Measurements from ENCODE around the gene SPARC.

The SPARC gene

DNA sequence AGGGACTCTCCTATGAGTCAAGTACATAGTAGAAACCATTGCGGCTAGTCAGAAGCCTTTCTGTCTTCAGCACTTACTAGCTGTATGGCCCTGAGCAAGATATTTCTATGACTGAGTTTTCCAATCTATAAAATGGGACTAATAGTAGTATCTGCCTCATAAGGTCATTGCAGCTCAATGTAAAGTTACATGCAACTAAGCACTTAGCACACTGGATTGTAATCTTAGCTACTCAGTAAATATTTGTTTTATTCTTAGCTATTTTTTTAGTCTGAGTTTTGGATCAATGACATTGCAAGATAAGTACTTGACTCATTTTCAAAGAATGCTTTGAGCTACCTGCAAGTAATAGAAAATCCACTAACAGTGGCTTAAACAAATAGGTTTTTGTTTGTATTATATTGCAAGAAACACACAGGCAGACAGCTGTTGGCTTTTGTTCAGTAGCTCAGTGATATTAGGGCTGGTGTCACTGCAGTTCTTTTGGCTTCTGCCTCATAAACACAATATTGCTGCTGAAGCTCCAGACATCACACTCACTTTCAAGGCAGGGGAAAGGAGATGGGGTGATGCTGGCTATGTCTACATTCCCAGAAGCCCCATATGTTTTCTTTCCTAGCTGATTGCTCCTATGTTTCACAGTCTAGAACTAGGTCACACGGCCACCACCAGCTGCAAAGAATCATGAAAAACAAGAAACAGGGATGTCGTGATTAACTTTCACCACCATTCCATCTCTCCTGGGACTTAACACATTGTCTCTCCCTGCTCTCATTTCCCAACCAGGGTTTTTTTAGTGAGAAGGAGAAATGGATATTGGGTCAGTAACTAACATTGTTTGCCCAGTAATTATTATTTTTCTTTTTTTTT lies 68.6 kb downstream of the SPARC start:
- H3K9me3 ChIP-seq (ENCODE audit: control insufficient read depth, low read length), result no peaks in the 10 kb centered on the region
- peaks cover 24% of the 10 kb centered on the region for H3K4me1 ChIP-seq (ENCODE audit: control insufficient read depth, insufficient read depth, low read length)
- H3K27ac ChIP-seq (ENCODE audit: insufficient read depth, low read depth, low read length, poor library complexity, severe bottlenecking), result no peak overlapping the region
- 88 to 92% methylated on average over 3 of the region's 3 CpGs for WGBS, 2 experiments
- H3K4me3 ChIP-seq (ENCODE audit: insufficient read depth, low read depth, low read length), result no peak overlapping the region
- H3K27me3 ChIP-seq (ENCODE audit: control insufficient read depth, insufficient read depth, low read length, poor library complexity, severe bottlenecking), result no peaks in the 10 kb centered on the region
- H3K36me3 ChIP-seq (ENCODE audit: control insufficient read depth, insufficient read depth, low read length), result no peaks in the 10 kb centered on the region

DNA sequence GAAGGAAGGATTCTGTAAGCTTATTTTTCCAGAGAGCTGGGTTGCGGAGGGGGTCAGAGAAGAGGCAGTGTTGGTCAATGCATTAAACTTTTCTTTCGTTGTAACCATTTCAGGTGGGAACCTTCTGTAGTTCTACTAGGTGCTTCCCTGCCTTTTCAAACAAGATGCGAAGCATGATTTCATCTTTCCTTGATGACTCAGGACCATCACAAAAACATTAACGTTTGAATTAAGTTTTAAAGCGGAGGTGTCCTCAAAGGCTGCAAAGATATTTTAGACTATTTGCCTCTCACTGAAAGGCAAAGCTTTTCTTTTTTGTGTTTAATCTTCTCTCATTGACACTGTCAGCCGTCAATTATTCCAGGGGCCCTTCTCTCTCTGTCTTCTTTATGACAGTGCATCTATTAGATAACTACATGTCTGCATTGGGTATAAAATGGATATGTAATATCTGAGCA lies 69.3 kb downstream of the SPARC start:
- Histone ChIP-seq H3K27me3 (ENCODE audit: control insufficient read depth, insufficient read depth, low read length, poor library complexity, severe bottlenecking) (no peaks in the 10 kb centered on the region), H3K27ac (ENCODE audit: insufficient read depth, low read depth, low read length, poor library complexity, severe bottlenecking) (no peak overlapping the region), H3K4me1 (ENCODE audit: control insufficient read depth, insufficient read depth, low read length) (peaks cover 24% of the 10 kb centered on the region), H3K36me3 (ENCODE audit: control insufficient read depth, insufficient read depth, low read length) (no peaks in the 10 kb centered on the region), H3K4me3 (ENCODE audit: insufficient read depth, low read depth, low read length) (no peak overlapping the region), H3K9me3 (ENCODE audit: control insufficient read depth, low read length) (no peaks in the 10 kb centered on the region)
- 90 to 92% methylated on average over 6 of the region's 6 CpGs for WGBS, 2 experiments

DNA sequence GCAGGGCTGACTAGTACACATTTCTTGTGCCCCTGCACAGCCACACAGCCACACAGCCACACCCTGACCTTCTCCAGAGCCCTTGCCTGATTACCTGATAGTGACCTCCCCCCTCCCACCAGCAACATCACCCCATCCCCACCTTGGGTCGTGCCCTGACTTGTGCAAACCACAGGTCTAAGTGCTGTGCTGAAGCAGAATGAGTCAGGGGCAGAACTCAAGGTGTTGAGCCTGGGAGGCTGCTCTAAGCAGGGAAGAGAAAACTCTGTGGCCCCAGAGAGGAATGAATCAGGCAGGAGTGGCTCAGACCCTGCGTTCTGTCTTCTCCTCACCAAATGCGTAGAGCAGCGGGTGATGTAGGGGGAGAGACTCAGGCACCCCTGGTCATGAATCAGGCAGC lies 71.3 kb downstream of the SPARC start:
- no peaks in the 10 kb centered on the region for H3K36me3 ChIP-seq (ENCODE audit: control insufficient read depth, insufficient read depth, low read length)
- WGBS, 2 experiments, result 68 to 89% methylated on average over 4 of the region's 4 CpGs
- no peak overlapping the region for H3K4me3 ChIP-seq (ENCODE audit: insufficient read depth, low read depth, low read length)
- H3K9me3 ChIP-seq (ENCODE audit: control insufficient read depth, low read length), result no peaks in the 10 kb centered on the region
- H3K27me3 ChIP-seq (ENCODE audit: control insufficient read depth, insufficient read depth, low read length, poor library complexity, severe bottlenecking), result no peaks in the 10 kb centered on the region
- no peak overlapping the region for H3K27ac ChIP-seq (ENCODE audit: insufficient read depth, low read depth, low read length, poor library complexity, severe bottlenecking)
- H3K4me1 ChIP-seq (ENCODE audit: control insufficient read depth, insufficient read depth, low read length), result peaks cover 16% of the 10 kb centered on the region

DNA sequence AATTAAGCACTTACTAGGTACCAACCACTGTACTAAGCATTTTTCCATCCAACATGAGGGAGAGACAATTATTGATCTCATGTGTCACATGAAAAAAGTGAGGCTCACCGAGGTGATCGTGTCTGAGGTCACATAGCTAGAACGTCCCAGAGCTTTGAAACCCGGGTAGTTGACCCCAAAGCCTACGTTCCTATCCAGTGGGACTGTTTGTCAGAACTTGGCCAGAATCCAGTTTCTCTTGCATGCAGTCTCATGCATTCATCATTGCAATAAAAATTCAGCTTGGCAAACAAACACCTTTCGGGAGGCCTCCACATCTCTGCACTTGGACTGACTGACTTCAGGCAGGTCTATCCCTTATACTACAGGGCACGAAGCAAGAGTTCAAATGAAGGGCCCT lies 72.2 kb downstream of the SPARC start:
- peaks cover 7% of the 10 kb centered on the region for H3K4me1 ChIP-seq (ENCODE audit: control insufficient read depth, insufficient read depth, low read length)
- WGBS, 2 experiments, result 93% methylated on average over 7 of the region's 7 CpGs
- no peak overlapping the region for H3K27ac ChIP-seq (ENCODE audit: insufficient read depth, low read depth, low read length, poor library complexity, severe bottlenecking)
- H3K36me3 ChIP-seq (ENCODE audit: control insufficient read depth, insufficient read depth, low read length), result no peaks in the 10 kb centered on the region
- H3K9me3 ChIP-seq (ENCODE audit: control insufficient read depth, low read length), result no peaks in the 10 kb centered on the region
- no peak overlapping the region for H3K4me3 ChIP-seq (ENCODE audit: insufficient read depth, low read depth, low read length)
- H3K27me3 ChIP-seq (ENCODE audit: control insufficient read depth, insufficient read depth, low read length, poor library complexity, severe bottlenecking), result no peaks in the 10 kb centered on the region

DNA sequence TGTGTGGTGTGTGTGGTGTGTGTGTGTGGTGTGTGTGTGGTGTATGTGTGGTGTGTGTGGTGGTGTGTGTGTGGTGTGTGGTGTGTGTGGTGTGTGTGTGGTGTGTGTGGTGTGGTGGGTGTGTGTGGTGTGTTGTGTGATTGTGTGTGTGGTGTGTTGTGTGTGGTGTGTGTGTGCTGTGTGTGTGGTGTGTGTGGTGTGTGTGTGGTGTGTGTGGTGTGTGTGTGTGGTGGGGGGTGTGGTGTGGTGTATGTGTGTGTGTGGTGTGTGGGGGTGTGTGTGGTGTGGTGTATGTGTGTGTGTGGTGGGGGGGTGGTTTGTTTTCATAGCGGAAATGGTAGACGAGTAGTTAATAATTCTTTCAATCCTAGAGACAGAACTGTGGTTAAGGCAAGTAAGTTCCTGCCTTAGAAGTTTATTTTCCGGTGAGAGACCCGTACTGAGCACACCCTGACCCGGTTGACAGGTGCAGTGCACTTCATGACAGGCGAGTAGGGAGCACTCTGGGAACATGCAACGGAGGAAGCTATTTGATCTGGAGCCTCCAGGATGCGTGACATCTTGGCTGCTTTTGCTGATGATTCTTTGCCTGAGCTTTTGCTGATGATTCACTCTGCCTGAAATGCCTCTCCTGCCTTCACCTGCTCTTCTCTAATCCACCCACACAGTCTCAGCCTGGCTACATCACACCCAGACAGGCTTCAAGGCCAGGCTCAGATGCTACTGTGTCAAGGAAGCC lies 73.9 kb downstream of the SPARC start:
- 93 to 94% methylated on average over 8 of the region's 8 CpGs for WGBS, 2 experiments
- no peaks in the 10 kb centered on the region for H3K4me1 ChIP-seq (ENCODE audit: control insufficient read depth, insufficient read depth, low read length)
- H3K36me3 ChIP-seq (ENCODE audit: control insufficient read depth, insufficient read depth, low read length), result no peaks in the 10 kb centered on the region
- no peak overlapping the region for H3K4me3 ChIP-seq (ENCODE audit: insufficient read depth, low read depth, low read length)
- H3K27ac ChIP-seq (ENCODE audit: insufficient read depth, low read depth, low read length, poor library complexity, severe bottlenecking), result no peak overlapping the region
- no peaks in the 10 kb centered on the region for H3K9me3 ChIP-seq (ENCODE audit: control insufficient read depth, low read length)
- no peaks in the 10 kb centered on the region for H3K27me3 ChIP-seq (ENCODE audit: control insufficient read depth, insufficient read depth, low read length, poor library complexity, severe bottlenecking)

DNA sequence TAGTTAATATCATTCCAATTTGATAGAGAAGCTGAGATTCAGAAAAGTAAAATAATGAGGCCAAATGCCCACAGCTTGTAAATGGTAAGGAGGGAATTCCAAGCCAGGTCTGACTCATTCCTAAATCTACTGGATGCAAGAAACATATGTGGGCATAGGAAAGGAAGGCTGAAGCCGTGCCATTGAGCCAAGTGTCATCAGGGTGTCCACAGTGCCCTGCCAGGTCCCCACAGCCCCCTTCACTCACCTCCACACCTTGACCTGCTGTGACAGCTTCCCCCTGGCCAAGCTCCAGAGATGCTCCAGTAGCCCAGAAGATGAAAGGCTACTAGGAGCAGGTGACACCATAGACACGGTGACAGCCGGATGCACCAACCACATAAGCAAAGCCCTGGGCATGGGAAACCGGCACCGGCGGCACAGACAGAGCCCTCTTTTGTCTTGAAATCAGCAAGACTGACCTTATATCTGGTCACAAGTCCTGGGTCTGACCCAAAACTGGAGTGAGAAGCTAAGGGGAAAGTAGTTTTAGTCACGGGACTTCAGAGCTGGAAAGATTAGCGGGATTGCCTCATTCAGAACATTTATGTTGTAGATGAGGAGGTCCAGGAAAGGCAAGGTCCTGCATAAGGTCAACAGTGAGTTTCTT lies 75.5 kb downstream of the SPARC start:
- H3K36me3 ChIP-seq (ENCODE audit: control insufficient read depth, insufficient read depth, low read length), result no peaks in the 10 kb centered on the region
- no peak overlapping the region for H3K4me3 ChIP-seq (ENCODE audit: insufficient read depth, low read depth, low read length)
- no peaks in the 10 kb centered on the region for H3K4me1 ChIP-seq (ENCODE audit: control insufficient read depth, insufficient read depth, low read length)
- H3K27me3 ChIP-seq (ENCODE audit: control insufficient read depth, insufficient read depth, low read length, poor library complexity, severe bottlenecking), result no peaks in the 10 kb centered on the region
- no peaks in the 10 kb centered on the region for H3K9me3 ChIP-seq (ENCODE audit: control insufficient read depth, low read length)
- H3K27ac ChIP-seq (ENCODE audit: insufficient read depth, low read depth, low read length, poor library complexity, severe bottlenecking), result no peak overlapping the region
- WGBS, 2 experiments, result 96 to 97% methylated on average over 8 of the region's 8 CpGs
